Naive thymus-derived CD8-positive, alpha-beta T cell (primary cell): Measurements from ENCODE around the gene TRAPPC5. TPM values are rescaled to one million over a fixed set of nuclear protein-coding genes. Genes with fewer than 3 reads are reported as not detected.

Experiments
- polyA plus RNA-seq, 3 donors: library from polyadenylated mRNA; unstranded; fragments of 300-500 nt; fragmentation: Illumina TruSeq; gene quantifications; one replicate each; pipeline ENCODE4 v1.2.3, GENCODE V29; 2021
- total RNA-seq, 8 experiments: library from RNA in 2 of 8; stranded (reverse) in 2 of 8; gene quantifications; one replicate each; pipeline ENCODE4 v1.2.3 and lab custom pipeline; 2021 to 2026

TRAPPC5 gene
- total and polyA plus RNA-seq, 5 experiments from 2014 or later = 66.5 to 208 (median 154) TPM

Other genes starting within 250 kb of the TRAPPC5 start
- gene PEX11G, start 191.8 kb upstream of the TRAPPC5 start, total RNA-seq = 1 to 10 TPM in 1 of 2 experiments, under 1 TPM in 1; 0.88 to 1.1 TPM
- gene PEX11G, start 191.8 kb upstream of the TRAPPC5 start, polyA plus RNA-seq = 1 to 10 TPM in 2 of 3 donors, under 1 TPM in 1; 0.68 to 2.7 (median 2.3) TPM
- gene ZNF358, start 164.7 kb upstream of the TRAPPC5 start, total RNA-seq = 10 to 100 TPM; 10.2 to 10.8 TPM
- gene ZNF358, start 164.7 kb upstream of the TRAPPC5 start, polyA plus RNA-seq = 1 to 10 TPM in 2 of 3 donors, under 1 TPM in 1; 0.71 to 2.5 (median 1.7) TPM
- gene MCOLN1, start 158.2 kb upstream of the TRAPPC5 start, total RNA-seq = 10 to 100 TPM; 13.7 TPM
- gene MCOLN1, start 158.2 kb upstream of the TRAPPC5 start, polyA plus RNA-seq = 10 to 100 TPM in 1 of 3 donors, 1 to 10 TPM in 2; 6.5 to 10.1 (median 6.6) TPM
- gene PNPLA6, start 145.1 kb upstream of the TRAPPC5 start, total RNA-seq = 100 to 1,000 TPM; 114 to 116 TPM
- gene PNPLA6, start 145.1 kb upstream of the TRAPPC5 start, polyA plus RNA-seq = 10 to 100 TPM in 1 of 3 donors, 1 to 10 TPM in 2; 5.9 to 10.2 (median 7.0) TPM
- 1 to 10 TPM in 1 of 2 experiments, under 1 TPM in 1; 0.99 to 2.2 TPM for gene CAMSAP3, start 85.0 kb upstream of the TRAPPC5 start, total RNA-seq
- gene CAMSAP3, start 85.0 kb upstream of the TRAPPC5 start, polyA plus RNA-seq = under 1 TPM in 2 of 3 donors, not detected in 1; 0.20 to 0.58 TPM
- 10 to 100 TPM; 70.2 to 71.0 TPM for gene XAB2, start 51.3 kb upstream of the TRAPPC5 start, total RNA-seq
- gene XAB2, start 51.3 kb upstream of the TRAPPC5 start, polyA plus RNA-seq = 10 to 100 TPM in 1 of 3 donors, 1 to 10 TPM in 2; 6.6 to 17.6 (median 9.9) TPM
- gene PET100, start 51.0 kb upstream of the TRAPPC5 start, total RNA-seq = 100 to 1,000 TPM; 124 to 128 TPM
- gene PET100, start 51.0 kb upstream of the TRAPPC5 start, polyA plus RNA-seq = 100 to 1,000 TPM; 190 to 299 (median 289) TPM
- gene PCP2, start 47.1 kb upstream of the TRAPPC5 start, total RNA-seq = 1 to 10 TPM; 5.2 to 8.4 TPM
- under 1 TPM in 1 of 3 donors, not detected in 2; 0.76 TPM for gene PCP2, start 47.1 kb upstream of the TRAPPC5 start, polyA plus RNA-seq
- gene STXBP2, start 43.7 kb upstream of the TRAPPC5 start, total RNA-seq = 100 to 1,000 TPM; 165 to 184 TPM
- gene STXBP2, start 43.7 kb upstream of the TRAPPC5 start, polyA plus RNA-seq = 10 to 100 TPM; 50.4 to 63.2 (median 54.9) TPM
- gene RETN, start 11.8 kb upstream of the TRAPPC5 start, total RNA-seq = not detected
- 10 to 100 TPM in 1 of 3 donors, 1 to 10 TPM in 2; 6.5 to 12.8 (median 8.7) TPM for gene RETN, start 11.8 kb upstream of the TRAPPC5 start, polyA plus RNA-seq
- gene MCEMP1, start 3.7 kb upstream of the TRAPPC5 start, total RNA-seq = not detected
- under 1 TPM in 1 of 3 donors, not detected in 2; 0.12 TPM for gene MCEMP1, start 3.7 kb upstream of the TRAPPC5 start, polyA plus RNA-seq
- gene FCER2, start 21.3 kb downstream of the TRAPPC5 start, total RNA-seq = 1 to 10 TPM; 1.7 to 2.3 TPM
- gene FCER2, start 21.3 kb downstream of the TRAPPC5 start, polyA plus RNA-seq = under 1 TPM in 2 of 3 donors, not detected in 1; 0.23 to 0.38 TPM
- gene CLEC4G, start 51.3 kb downstream of the TRAPPC5 start, total RNA-seq = not detected
- gene CLEC4G, start 51.3 kb downstream of the TRAPPC5 start, polyA plus RNA-seq = not detected
- under 1 TPM; 0.11 to 0.26 TPM for gene CD209, start 66.7 kb downstream of the TRAPPC5 start, total RNA-seq
- not detected for gene CD209, start 66.7 kb downstream of the TRAPPC5 start, polyA plus RNA-seq
- gene CLEC4M, start 82.4 kb downstream of the TRAPPC5 start, total RNA-seq = not detected
- not detected for gene CLEC4M, start 82.4 kb downstream of the TRAPPC5 start, polyA plus RNA-seq
- gene EVI5L, start 149.4 kb downstream of the TRAPPC5 start, total RNA-seq = 10 to 100 TPM; 10.5 to 11.5 TPM
- 1 to 10 TPM; 1.1 to 2.7 (median 1.7) TPM for gene EVI5L, start 149.4 kb downstream of the TRAPPC5 start, polyA plus RNA-seq
- under 1 TPM; 0.11 to 0.21 TPM for gene PRR36, start 193.6 kb downstream of the TRAPPC5 start, total RNA-seq
- gene PRR36, start 193.6 kb downstream of the TRAPPC5 start, polyA plus RNA-seq = under 1 TPM; 0.03 to 0.18 (median 0.13) TPM
- not detected for gene LRRC8E, start 207.7 kb downstream of the TRAPPC5 start, total RNA-seq
- not detected for gene LRRC8E, start 207.7 kb downstream of the TRAPPC5 start, polyA plus RNA-seq
- 10 to 100 TPM; 85.7 to 86.9 TPM for gene MAP2K7, start 223.0 kb downstream of the TRAPPC5 start, total RNA-seq
- gene MAP2K7, start 223.0 kb downstream of the TRAPPC5 start, polyA plus RNA-seq = 1 to 10 TPM; 1.8 to 5.1 (median 2.3) TPM
- under 1 TPM; 0.41 to 0.57 TPM for gene TGFBR3L, start 234.0 kb downstream of the TRAPPC5 start, total RNA-seq
- under 1 TPM in 1 of 3 donors, not detected in 2; 0.60 TPM for gene TGFBR3L, start 234.0 kb downstream of the TRAPPC5 start, polyA plus RNA-seq
- gene SNAPC2, start 239.5 kb downstream of the TRAPPC5 start, total RNA-seq = 10 to 100 TPM; 14.3 to 14.8 TPM
- gene SNAPC2, start 239.5 kb downstream of the TRAPPC5 start, polyA plus RNA-seq = 10 to 100 TPM; 11.4 to 19.9 (median 12.8) TPM
- not detected for gene CTXN1, start 245.3 kb downstream of the TRAPPC5 start, total RNA-seq
- gene CTXN1, start 245.3 kb downstream of the TRAPPC5 start, polyA plus RNA-seq = not detected